HG02943 (cell line): ENCODE results near the gene EPHX1.
"Not testable (repeated sequence)": the region's sequence is repeated elsewhere in the genome, so short reads cannot be mapped to it uniquely, and the experiment has no call there.

ENCODE experiments used
- ATAC-seq: cut with Tn5 transposase; IDR thresholded peaks from one replicate; pipeline ENCODE4 v1.9.1; 2021; ENCODE audit warnings: mild to moderate bottlenecking, low read depth, moderate library complexity; ENCODE audit not compliant: unreplicated experiment

Gene EPHX1

GRCh38 chr1:225777058-225777582 is 32.8 kb upstream of the EPHX1 start:
- no peak for ATAC-seq

GRCh38 chr1:225777583-225778336 is 32.2 kb upstream of the EPHX1 start, which contains the start of gene SRP9:
TSS of gene SRP9 (plus strand) at chr1:225777826. CDS start at chr1:225777941, 115 bp downstream.
- ATAC-seq: peak; percentile 99

GRCh38 chr1:225778337-225778669 is 31.6 kb upstream of the EPHX1 start:
- ATAC-seq: no peak

GRCh38 chr1:225779165-225779564 is 30.8 kb upstream of the EPHX1 start:
- not testable (repeated sequence) for ATAC-seq

GRCh38 chr1:225780134-225780533 is 29.8 kb upstream of the EPHX1 start:
- no peak for ATAC-seq

- no peak for ATAC-seq
Measured at GRCh38 chr1:225780630-225781029, 29.3 kb upstream of the EPHX1 start.

- not testable (repeated sequence) for ATAC-seq
Measured at GRCh38 chr1:225789142-225789541, 20.8 kb upstream of the EPHX1 start.

- ATAC-seq: no peak
Measured at GRCh38 chr1:225794954-225795353, 15.0 kb upstream of the EPHX1 start.

GRCh38 chr1:225796097-225796496 is 13.8 kb upstream of the EPHX1 start:
- ATAC-seq: not testable (repeated sequence)

- not testable (repeated sequence) for ATAC-seq
Measured at GRCh38 chr1:225801146-225801545, 8.8 kb upstream of the EPHX1 start.

GRCh38 chr1:225806249-225806648 is 3.7 kb upstream of the EPHX1 start:
- no peak for ATAC-seq

GRCh38 chr1:225806736-225807135 is 3.2 kb upstream of the EPHX1 start:
- not testable (repeated sequence) for ATAC-seq

GRCh38 chr1:225808136-225808535 is 1.8 kb upstream of the EPHX1 start:
- no peak for ATAC-seq

- not testable (repeated sequence) for ATAC-seq
Measured at GRCh38 chr1:225810579-225811538, 935 bp downstream of the EPHX1 start.

- ATAC-seq: no peak
Measured at GRCh38 chr1:225811622-225812487, 1.9 kb downstream of the EPHX1 start.

GRCh38 chr1:225812488-225813213 is 2.7 kb downstream of the EPHX1 start:
- no peak for ATAC-seq

- ATAC-seq: no peak
Measured at GRCh38 chr1:225813214-225813964, 3.5 kb downstream of the EPHX1 start.

- no peak for ATAC-seq
Measured at GRCh38 chr1:225814381-225814780, 4.5 kb downstream of the EPHX1 start.

- ATAC-seq: not testable (repeated sequence)
Measured at GRCh38 chr1:225815090-225815489, 5.2 kb downstream of the EPHX1 start.
